ENCODE results near the gene GNAT2. TPM values are rescaled to one million over a fixed set of nuclear protein-coding genes. Genes with fewer than 3 reads are reported as not detected.

The GNAT2 gene
- total and polyA plus RNA-seq, 10 of the 15 experiments (the other 5 are each of a cell fraction or from before 2014, with no cell fraction given), result 0.08 to 1.3 (median 0.41) TPM

- 2% methylated on average over 3 of the region's 3 CpGs for WGBS (ENCODE audit: insufficient coverage, insufficient replicate concordance, low lambda C conversion rate, missing lambda C conversion rate)
- Histone ChIP-seq H3K9ac (ENCODE audit: control insufficient read depth, insufficient read depth, low read length) (no peak overlapping the region), H3K9me3 (replicated peaks; ENCODE audit: control insufficient read depth, insufficient read depth, low read length) (no peaks in the 10 kb centered on the region), H2AFZ (ENCODE audit: control insufficient read depth, low read depth, low read length) (peak overlapping the region; percentile 57), H3K4me3 (no peak overlapping the region), H3K27me3 (replicated peaks in 1 of 2; ENCODE audit: control insufficient read depth in 2 of 2, insufficient read depth in 2 of 2, low read length in 1 of 2) (no peaks in the 10 kb centered on the region), H3K36me3 (ENCODE audit: control insufficient read depth in 2 of 2, insufficient read depth in 2 of 2, low read length in 1 of 2) (no peaks in the 10 kb centered on the region), H3K4me2 (ENCODE audit: control insufficient read depth, insufficient read depth) (no peak overlapping the region; the same call in 1 of the 2 replicates), H3K27ac (ENCODE audit: control insufficient read depth, insufficient read depth) (peak overlapping the region; percentile 46), H3K4me1 (ENCODE audit: control insufficient read depth, insufficient read depth, low read length) (peaks cover 12% of the 10 kb centered on the region; the same call in 1 of the 2 replicates), H4K20me1 (ENCODE audit: control insufficient read depth, insufficient read depth) (no peaks in the 10 kb centered on the region), H3K79me2 (ENCODE audit: control insufficient read depth, insufficient read depth, low read length) (peaks cover 12% of the 10 kb centered on the region)
- FAIRE-seq (no peak), ATAC-seq (no peak), DNase-seq (ENCODE audit: low read depth, low spot score) (no peak)
- no TSS peak for BruUV-seq (replicated peaks)
- in situ Hi-C loops (cut with MboI) (no loop called here), intact Hi-C loops (cut with micrococcal nuclease; ENCODE audit: unreplicated experiment) (no loop called here)
- ChIA-PET RAD21 (ENCODE audit: unreplicated experiment) (interaction anchor here (0.9 to 2.0 kb wide), 3 partner anchors 18 to 70 kb away, joined by 3 to 10 read pairs (median 4); no protein-coding TSS in a partner anchor), POLR2A (interaction anchor here (1.6 to 2.4 kb wide), 2 partner anchors 67 to 69 kb away, joined by 6 to 17 read pairs; partner anchors contain the start of gene GNAI3), SMC1A (ENCODE audit: uncharacterized antibody, unreplicated experiment) (interaction anchor here (1.6 to 2.7 kb wide), 3 partner anchors 15 to 67 kb away, joined by 3 to 11 read pairs (median 10); partner anchors contain the start of gene GNAI3), CTCF (interaction anchor here (0.6 to 5.0 kb wide), 5 partner anchors 15 to 414 kb away, joined by 3 to 20 read pairs (median 10); partner anchors contain the start of gene GNAI3)
- TF ChIP-seq E4F1 (IDR thresholded peaks at IDR 0.05; ENCODE audit: borderline replicate concordance, partially characterized antibody) (no peak), HDGF (IDR thresholded peaks at IDR 0.05) (no peak), IKZF1 (conservative IDR thresholded peaks at IDR 0.05) (no peak; the same call in 1 of the 2 replicates), RELB (IDR thresholded peaks at IDR 0.05; ENCODE audit: low read depth) (0 out of 2 replicates have a peak, but pooled peaks have one; percentile 15), IRF3 (IDR thresholded peaks at IDR 0.05) (no peak), USF1 (IDR thresholded peaks at IDR 0.05; ENCODE audit: borderline replicate concordance, extremely low read length, insufficient read depth, low read depth, low read length) (no peak), SUPT20H (IDR thresholded peaks at IDR 0.05; ENCODE audit: borderline replicate concordance, control insufficient read depth, low read depth, low read length) (no peak), EZH2 (IDR thresholded peaks at IDR 0.05; ENCODE audit: borderline replicate concordance, control insufficient read depth, low read depth, low read length) (no peak), CREB1 (IDR thresholded peaks at IDR 0.05; ENCODE audit: low read depth) (peak; percentile 92), SP1 (IDR thresholded peaks at IDR 0.05; ENCODE audit: low read depth, low read length) (no peak), NKRF (conservative IDR thresholded peaks at IDR 0.05) (no peak), EP300 (IDR thresholded peaks at IDR 0.05; ENCODE audit: borderline replicate concordance in 1 of 2, control insufficient read depth in 1 of 2, low read depth in 2 of 2, low read length in 2 of 2) (no peak), GABPA (IDR thresholded peaks at IDR 0.05; ENCODE audit: low read depth) (peak; percentile 31; the same call in 1 of the 2 replicates), NBN (IDR thresholded peaks at IDR 0.05) (no peak)
Measured at GRCh38 chr1:109615879-109616278, 3.5 kb downstream of the GNAT2 start.

Measured in GM12878 (cell line).